HEK293 (cell line): ENCODE measurements around the gene CKAP4.

ENCODE experiments used
- CTCF ChIP-seq: fragments of 450-650 bp; formaldehyde crosslinking; IDR thresholded peaks from 2 replicates; pipeline ENCODE4 v1.5.1; 2016; ENCODE audit warnings: missing biosample characterization, missing genetic modification characterization
- PBX3 ChIP-seq: sonication (generic); formaldehyde crosslinking; IDR thresholded peaks from 2 replicates; pipeline ENCODE4 v1.8.1; 2022; ENCODE audit warnings: mild to moderate bottlenecking, moderate library complexity, missing genetic modification reagents
- REPIN1 ChIP-seq: fragments of 450-650 bp; formaldehyde crosslinking; IDR thresholded peaks from 2 replicates; pipeline ENCODE4 v1.5.1; 2017; ENCODE audit warnings: missing biosample characterization, missing genetic modification characterization, low read depth
- ZBTB26 ChIP-seq: fragments of 450-650 bp; formaldehyde crosslinking; optimal IDR thresholded peaks from 2 replicates; pipeline ENCODE3; 2016; ENCODE audit warnings: missing biosample characterization, mild to moderate bottlenecking, missing genetic modification characterization
- ZBTB8A ChIP-seq: fragments of 450-650 bp; formaldehyde crosslinking; IDR thresholded peaks from 2 replicates; pipeline ENCODE4 v1.5.1; 2016; ENCODE audit warnings: missing biosample characterization, missing genetic modification characterization
- ZFP37 ChIP-seq: fragments of 450-650 bp; formaldehyde crosslinking; IDR thresholded peaks from 2 replicates; pipeline ENCODE4 v1.5.1; 2016; ENCODE audit warnings: missing biosample characterization, missing genetic modification characterization
- ZNF184 ChIP-seq: fragments of 450-650 bp; IDR thresholded peaks from 2 replicates; pipeline ENCODE4 v1.5.1; 2018; ENCODE audit warnings: missing biosample characterization, mild to moderate bottlenecking, missing genetic modification characterization
- ZNF24 ChIP-seq: fragments of 450-650 bp; formaldehyde crosslinking; IDR thresholded peaks from 2 replicates; pipeline ENCODE4 v1.5.1; 2016; ENCODE audit warnings: missing biosample characterization, missing genetic modification characterization
- ZNF354C ChIP-seq: fragments of 450-650 bp; formaldehyde crosslinking; IDR thresholded peaks from 2 replicates; pipeline ENCODE4 v1.5.1; 2016; ENCODE audit warnings: missing biosample characterization, missing genetic modification characterization, low read depth, borderline replicate concordance
- ZNF837 ChIP-seq: fragments of 450-650 bp; formaldehyde crosslinking; IDR thresholded peaks from 2 replicates; pipeline ENCODE4 v1.5.1; 2016; ENCODE audit warnings: missing biosample characterization, missing genetic modification characterization

- TF ChIP-seq CTCF (tag by site-specific recombination) (no peak), ZNF184 (no peak), ZFP37 (tag by site-specific recombination) (no peak), ZNF837 (tag by site-specific recombination) (no peak), ZNF24 (no peak), PBX3 (CRISPR knock-in tag) (no peak), ZBTB8A (tag by site-specific recombination) (no peak), ZBTB26 (no peak), ZNF354C (tag by site-specific recombination) (no peak), REPIN1 (no peak)
Observed at GRCh38 chr12:106274575-106275121, 26.8 kb upstream of the CKAP4 start.
